ENCODE results near the gene HTR4.

- TF ChIP-seq SUZ12 (IDR thresholded peaks at IDR 0.05) = no peak
- TF ChIP-seq SP1 (IDR thresholded peaks at IDR 0.05) = no peak
- TF ChIP-seq FOXM1 (IDR thresholded peaks at IDR 0.05; ENCODE audit: borderline replicate concordance) = no peak
- no peak for TF ChIP-seq TARDBP (IDR thresholded peaks at IDR 0.05)
Observed at GRCh38 chr5:148569948-148570347, 84.4 kb downstream of the HTR4 start.

Data from HEK293T (cell line).